ENCODE measurements around the gene KANSL1L. TPM values are rescaled to one million over a fixed set of nuclear protein-coding genes. Genes with fewer than 3 reads are reported as not detected.

The KANSL1L gene
- total and polyA plus RNA-seq, 10 of the 15 experiments (the other 5 are each of a cell fraction or from before 2014, with no cell fraction given): 1.2 to 9.5 (median 3.7) TPM

GRCh38 chr2:210002158-210003157 lies 168.8 kb downstream of the KANSL1L start, which contains the start of gene RPE (continued):
- TF ChIP-seq, protein P1, sequence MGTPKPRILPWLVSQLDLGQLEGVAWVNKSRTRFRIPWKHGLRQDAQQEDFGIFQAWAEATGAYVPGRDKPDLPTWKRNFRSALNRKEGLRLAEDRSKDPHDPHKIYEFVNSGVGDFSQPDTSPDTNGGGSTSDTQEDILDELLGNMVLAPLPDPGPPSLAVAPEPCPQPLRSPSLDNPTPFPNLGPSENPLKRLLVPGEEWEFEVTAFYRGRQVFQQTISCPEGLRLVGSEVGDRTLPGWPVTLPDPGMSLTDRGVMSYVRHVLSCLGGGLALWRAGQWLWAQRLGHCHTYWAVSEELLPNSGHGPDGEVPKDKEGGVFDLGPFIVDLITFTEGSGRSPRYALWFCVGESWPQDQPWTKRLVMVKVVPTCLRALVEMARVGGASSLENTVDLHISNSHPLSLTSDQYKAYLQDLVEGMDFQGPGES (IDR thresholded peaks at IDR 0.05): no peak
- TF ChIP-seq ZBTB4 (CRISPR knock-in tag; IDR thresholded peaks at IDR 0.05) (no peak), TCF7 (IDR thresholded peaks at IDR 0.05; ENCODE audit: borderline replicate concordance) (no peak), ATF2 (IDR thresholded peaks at IDR 0.05; ENCODE audit: low read length) (no peak), ZBTB11 (CRISPR knock-in tag; IDR thresholded peaks at IDR 0.05) (no peak), SP1 (IDR thresholded peaks at IDR 0.05; ENCODE audit: low read depth, low read length) (peak; percentile 40), IKZF2 (IDR thresholded peaks at IDR 0.05) (no peak), MTA2 (IDR thresholded peaks at IDR 0.05; ENCODE audit: low read depth) (no peak), WRNIP1 (IDR thresholded peaks at IDR 0.05; ENCODE audit: borderline replicate concordance, low read depth, low read length) (no peak), EZH2 (IDR thresholded peaks at IDR 0.05; ENCODE audit: borderline replicate concordance, control insufficient read depth, low read depth, low read length) (no peak), ZNF622 (IDR thresholded peaks at IDR 0.05) (no peak), ZBED1 (IDR thresholded peaks at IDR 0.05; ENCODE audit: borderline replicate concordance) (peak; percentile 27; the same call in 1 of the 2 replicates), POLR2A (IDR thresholded peaks at IDR 0.05; ENCODE audit: low read depth, low read length) (peak; percentile 86), BHLHE40 (IDR thresholded peaks at IDR 0.05; ENCODE audit: borderline replicate concordance in 1 of 2, low read depth in 2 of 2, low read length in 1 of 2) (peak in 1 of 2 experiments; percentile 48; a peak in 1 of 4 replicates), NFYA (IDR thresholded peaks at IDR 0.05; ENCODE audit: borderline replicate concordance, low read depth, low read length) (no peak)
- TF ChIP-seq, protein P2, sequence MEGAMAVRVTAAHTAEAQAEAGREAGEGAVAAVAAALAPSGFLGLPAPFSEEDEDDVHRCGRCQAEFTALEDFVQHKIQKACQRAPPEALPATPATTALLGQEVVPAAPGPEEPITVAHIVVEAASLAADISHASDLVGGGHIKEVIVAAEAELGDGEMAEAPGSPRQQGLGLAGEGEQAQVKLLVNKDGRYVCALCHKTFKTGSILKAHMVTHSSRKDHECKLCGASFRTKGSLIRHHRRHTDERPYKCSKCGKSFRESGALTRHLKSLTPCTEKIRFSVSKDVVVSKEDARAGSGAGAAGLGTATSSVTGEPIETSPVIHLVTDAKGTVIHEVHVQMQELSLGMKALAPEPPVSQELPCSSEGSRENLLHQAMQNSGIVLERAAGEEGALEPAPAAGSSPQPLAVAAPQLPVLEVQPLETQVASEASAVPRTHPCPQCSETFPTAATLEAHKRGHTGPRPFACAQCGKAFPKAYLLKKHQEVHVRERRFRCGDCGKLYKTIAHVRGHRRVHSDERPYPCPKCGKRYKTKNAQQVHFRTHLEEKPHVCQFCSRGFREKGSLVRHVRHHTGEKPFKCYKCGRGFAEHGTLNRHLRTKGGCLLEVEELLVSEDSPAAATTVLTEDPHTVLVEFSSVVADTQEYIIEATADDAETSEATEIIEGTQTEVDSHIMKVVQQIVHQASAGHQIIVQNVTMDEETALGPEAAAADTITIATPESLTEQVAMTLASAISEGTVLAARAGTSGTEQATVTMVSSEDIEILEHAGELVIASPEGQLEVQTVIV (IDR thresholded peaks at IDR 0.05; ENCODE audit: borderline replicate concordance, partially characterized antibody): peak; percentile 78
